HEK293 (cell line): ENCODE results near the gene APEX1.

Source experiments
- BCL11B ChIP-seq: fragments of 450-650 bp; formaldehyde crosslinking; IDR thresholded peaks from 2 replicates; pipeline ENCODE4 v1.5.1; 2016; ENCODE audit warnings: low read depth, missing biosample characterization, missing genetic modification characterization
- GLI2 ChIP-seq: fragments of 450-650 bp; formaldehyde crosslinking; IDR thresholded peaks from 2 replicates; pipeline ENCODE4; 2017; ENCODE audit warnings: missing biosample characterization, missing genetic modification characterization, low read depth, borderline replicate concordance
- GLIS1 ChIP-seq: fragments of 450-650 bp; formaldehyde crosslinking; IDR thresholded peaks from 2 replicates; pipeline ENCODE4 v1.5.1; 2016; ENCODE audit warnings: missing biosample characterization, missing genetic modification characterization
- HIC1 ChIP-seq: fragments of 450-650 bp; formaldehyde crosslinking; IDR thresholded peaks from 2 replicates; pipeline ENCODE4 v1.5.1; 2016; ENCODE audit warnings: missing biosample characterization, missing genetic modification characterization
- HOXD13 ChIP-seq: sonication (generic); formaldehyde crosslinking; IDR thresholded peaks from 2 replicates; pipeline ENCODE4 v1.8.0; 2022; ENCODE audit warnings: missing genetic modification reagents, borderline replicate concordance
- MEIS1 ChIP-seq: sonication (generic); formaldehyde crosslinking; IDR thresholded peaks from 2 replicates; pipeline ENCODE4 v1.8.1; 2022; ENCODE audit warnings: missing genetic modification reagents, mild to moderate bottlenecking, borderline replicate concordance
- PRDM1 ChIP-seq: fragments of 450-650 bp; formaldehyde crosslinking; IDR thresholded peaks from 2 replicates; pipeline ENCODE4; 2016; ENCODE audit warnings: missing biosample characterization, missing genetic modification characterization
- PRDM2 ChIP-seq: fragments of 450-650 bp; formaldehyde crosslinking; IDR thresholded peaks from 2 replicates; pipeline ENCODE4 v1.5.1; 2016; ENCODE audit warnings: missing biosample characterization, missing genetic modification characterization, borderline replicate concordance
- PRDM4 ChIP-seq: fragments of 450-650 bp; formaldehyde crosslinking; IDR thresholded peaks from 2 replicates; pipeline ENCODE4 v1.5.1; 2017; ENCODE audit warnings: missing biosample characterization, missing genetic modification characterization
- SP3 ChIP-seq: fragments of 450-650 bp; formaldehyde crosslinking; IDR thresholded peaks from 2 replicates; pipeline ENCODE4 v1.5.1; 2016; ENCODE audit warnings: missing biosample characterization, missing genetic modification characterization
- SP7 ChIP-seq: fragments of 450-650 bp; formaldehyde crosslinking; IDR thresholded peaks from 2 replicates; pipeline ENCODE4 v1.5.1; 2016; ENCODE audit warnings: missing biosample characterization, missing genetic modification characterization
- TRIM28 ChIP-seq: IDR thresholded peaks from 2 replicates; pipeline ENCODE4 v1.6.1; 2011; ENCODE audit warnings: low read length, control low read depth, borderline replicate concordance
- ZBTB1 ChIP-seq: fragments of 450-650 bp; formaldehyde crosslinking; IDR thresholded peaks from 2 replicates; pipeline ENCODE4 v1.5.1; 2016; ENCODE audit warnings: missing biosample characterization, missing genetic modification characterization
- ZBTB17 ChIP-seq: fragments of 450-650 bp; formaldehyde crosslinking; IDR thresholded peaks from 2 replicates; pipeline ENCODE4 v1.5.1; 2016; ENCODE audit warnings: missing biosample characterization, missing genetic modification characterization
- ZBTB20 ChIP-seq: fragments of 450-650 bp; formaldehyde crosslinking; IDR thresholded peaks from 2 replicates; pipeline ENCODE4 v1.5.1; 2016; ENCODE audit warnings: missing biosample characterization, missing genetic modification characterization
- ZBTB8A ChIP-seq: fragments of 450-650 bp; formaldehyde crosslinking; IDR thresholded peaks from 2 replicates; pipeline ENCODE4 v1.5.1; 2016; ENCODE audit warnings: missing biosample characterization, missing genetic modification characterization
- ZNF140 ChIP-seq: fragments of 450-650 bp; formaldehyde crosslinking; IDR thresholded peaks from 2 replicates; pipeline ENCODE4 v1.5.1; 2016; ENCODE audit warnings: missing biosample characterization, missing genetic modification characterization
- ZNF155 ChIP-seq: fragments of 450-650 bp; formaldehyde crosslinking; IDR thresholded peaks from 2 replicates; pipeline ENCODE4 v1.5.1; 2016; ENCODE audit warnings: missing biosample characterization, missing genetic modification characterization
- ZNF169 ChIP-seq: fragments of 450-650 bp; formaldehyde crosslinking; IDR thresholded peaks from 2 replicates; pipeline ENCODE4 v1.5.1; 2016; ENCODE audit warnings: missing biosample characterization, missing genetic modification characterization
- ZNF211 ChIP-seq: fragments of 450-650 bp; formaldehyde crosslinking; IDR thresholded peaks from 2 replicates; pipeline ENCODE4 v1.5.1; 2016; ENCODE audit warnings: low read depth, missing biosample characterization, missing genetic modification characterization
- ZNF544 ChIP-seq: fragments of 450-650 bp; formaldehyde crosslinking; IDR thresholded peaks from 2 replicates; pipeline ENCODE4 v1.5.0; 2017; ENCODE audit warnings: missing biosample characterization, missing genetic modification characterization
- ZNF561 ChIP-seq: fragments of 450-650 bp; IDR thresholded peaks from 2 replicates; pipeline ENCODE4 v1.5.1; 2018; ENCODE audit warnings: missing biosample characterization, missing genetic modification characterization, borderline replicate concordance
- ZNF571 ChIP-seq: fragments of 450-650 bp; formaldehyde crosslinking; IDR thresholded peaks from 2 replicates; pipeline ENCODE4 v1.5.0; 2017; ENCODE audit warnings: missing biosample characterization, missing genetic modification characterization
- ZNF660 ChIP-seq: fragments of 450-650 bp; IDR thresholded peaks from 2 replicates; pipeline ENCODE4 v1.5.1; 2018; ENCODE audit warnings: missing biosample characterization, mild to moderate bottlenecking, missing genetic modification characterization
- ZNF792 ChIP-seq: fragments of 450-650 bp; formaldehyde crosslinking; IDR thresholded peaks from 2 replicates; pipeline ENCODE4 v1.5.1; 2016; ENCODE audit warnings: missing biosample characterization, missing genetic modification characterization
- ZSCAN30 ChIP-seq: fragments of 450-650 bp; IDR thresholded peaks from 2 replicates; pipeline ENCODE4 v1.5.1; 2018; ENCODE audit warnings: missing biosample characterization, mild to moderate bottlenecking, missing genetic modification characterization, moderate library complexity
- ZXDB ChIP-seq: fragments of 450-650 bp; formaldehyde crosslinking; IDR thresholded peaks from 2 replicates; pipeline ENCODE4 v1.5.1; 2016; ENCODE audit warnings: missing biosample characterization, missing genetic modification characterization
- TF ChIP-seq, protein P1 (sequence below): fragments of 450-650 bp; formaldehyde crosslinking; IDR thresholded peaks from 2 replicates; pipeline ENCODE4 v1.5.0; 2017; ENCODE audit warnings: missing biosample characterization, missing genetic modification characterization, borderline replicate concordance

APEX1 gene

GRCh38 chr14:20454516-20455354 lies at the start of gene APEX1, which contains the start of gene OSGEP (continued):
- TF ChIP-seq ZBTB17 (tag by site-specific recombination) (peak; percentile 90), ZNF571 (tag by site-specific recombination) (no peak), ZBTB1 (tag by site-specific recombination) (0 out of 2 replicates have a peak, but pooled peaks have one; percentile 29), ZNF660 (tag by site-specific recombination) (no peak; the same call in 1 of the 2 replicates), PRDM4 (tag by site-specific recombination) (no peak), PRDM2 (tag by site-specific recombination) (no peak), PRDM1 (tag by site-specific recombination) (no peak), ZNF792 (no peak), ZNF140 (no peak), ZXDB (peak; percentile 97), ZNF211 (tag by site-specific recombination) (no peak), ZNF155 (tag by site-specific recombination) (no peak), ZNF561 (tag by site-specific recombination) (peak; percentile 31; the same call in 1 of the 2 replicates), ZBTB8A (tag by site-specific recombination) (peak; percentile 64), GLIS1 (peak; percentile 52; the same call in 1 of the 2 replicates), MEIS1 (no peak), ZBTB20 (tag by site-specific recombination) (peak; percentile 62; the same call in 1 of the 2 replicates), ZNF544 (tag by site-specific recombination) (no peak), ZSCAN30 (tag by site-specific recombination) (no peak), SP7 (tag by site-specific recombination) (peak; percentile 79), GLI2 (no peak), HOXD13 (CRISPR knock-in tag) (no peak), HIC1 (tag by site-specific recombination) (no peak; the same call in none of the 2 replicates), BCL11B (no peak), SP3 (peak; percentile 84; the same call in 1 of the 2 replicates), TRIM28 (peak; percentile 58; the same call in 1 of the 2 replicates), ZNF169 (tag by site-specific recombination) (no peak)
- TF ChIP-seq, protein P1, sequence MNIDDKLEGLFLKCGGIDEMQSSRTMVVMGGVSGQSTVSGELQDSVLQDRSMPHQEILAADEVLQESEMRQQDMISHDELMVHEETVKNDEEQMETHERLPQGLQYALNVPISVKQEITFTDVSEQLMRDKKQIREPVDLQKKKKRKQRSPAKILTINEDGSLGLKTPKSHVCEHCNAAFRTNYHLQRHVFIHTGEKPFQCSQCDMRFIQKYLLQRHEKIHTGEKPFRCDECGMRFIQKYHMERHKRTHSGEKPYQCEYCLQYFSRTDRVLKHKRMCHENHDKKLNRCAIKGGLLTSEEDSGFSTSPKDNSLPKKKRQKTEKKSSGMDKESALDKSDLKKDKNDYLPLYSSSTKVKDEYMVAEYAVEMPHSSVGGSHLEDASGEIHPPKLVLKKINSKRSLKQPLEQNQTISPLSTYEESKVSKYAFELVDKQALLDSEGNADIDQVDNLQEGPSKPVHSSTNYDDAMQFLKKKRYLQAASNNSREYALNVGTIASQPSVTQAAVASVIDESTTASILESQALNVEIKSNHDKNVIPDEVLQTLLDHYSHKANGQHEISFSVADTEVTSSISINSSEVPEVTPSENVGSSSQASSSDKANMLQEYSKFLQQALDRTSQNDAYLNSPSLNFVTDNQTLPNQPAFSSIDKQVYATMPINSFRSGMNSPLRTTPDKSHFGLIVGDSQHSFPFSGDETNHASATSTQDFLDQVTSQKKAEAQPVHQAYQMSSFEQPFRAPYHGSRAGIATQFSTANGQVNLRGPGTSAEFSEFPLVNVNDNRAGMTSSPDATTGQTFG (tag by site-specific recombination), result no peak
